VCaP (cell line): ENCODE data around the gene MSANTD4.

ENCODE experiments used
- H3K27ac ChIP-seq: fragments of 450-650 bp; 2 replicates; pipeline ENCODE4 v1.5.1; 2017
- CTCF ChIP-seq: fragments of 450-650 bp; conservative IDR thresholded peaks from 2 replicates; pipeline ENCODE4 v1.5.1; 2017; ENCODE audit warnings: mild to moderate bottlenecking, moderate library complexity

Gene MSANTD4

GRCh38 chr11:106051103-106051502 lies 29.1 kb upstream of the MSANTD4 start:
- no peak overlapping the region for H3K27ac ChIP-seq
- no peak for TF ChIP-seq CTCF

GRCh38 chr11:106049727-106050476 lies 27.9 kb upstream of the MSANTD4 start:
- H3K27ac ChIP-seq: no peak overlapping the region
- no peak for TF ChIP-seq CTCF

- no peak for TF ChIP-seq CTCF
Measured at GRCh38 chr11:106047631-106048030, 25.6 kb upstream of the MSANTD4 start.

GRCh38 chr11:106043540-106043939 lies 21.5 kb upstream of the MSANTD4 start:
- no peak overlapping the region for H3K27ac ChIP-seq
- no peak for TF ChIP-seq CTCF

More at GRCh38 chr11:106047631-106048030, 25.6 kb upstream of the MSANTD4 start:
- H3K27ac ChIP-seq: no peak overlapping the region

- H3K27ac ChIP-seq: no peak overlapping the region
- no peak for TF ChIP-seq CTCF
Measured at GRCh38 chr11:106032861-106033260, 10.8 kb upstream of the MSANTD4 start.

GRCh38 chr11:106031936-106032335 lies 9.9 kb upstream of the MSANTD4 start:
- TF ChIP-seq CTCF: no peak
- H3K27ac ChIP-seq: no peak overlapping the region

GRCh38 chr11:106031202-106031810 lies 9.3 kb upstream of the MSANTD4 start:
- H3K27ac ChIP-seq: no peak overlapping the region
- no peak for TF ChIP-seq CTCF
